GM21576 (cell line): Measurements from ENCODE around the gene HOXD4.

Source experiments
- ATAC-seq: cut with Tn5 transposase; IDR thresholded peaks from one replicate; pipeline ENCODE4 v1.9.1; 2021; ENCODE audit warnings: mild to moderate bottlenecking, moderate library complexity; ENCODE audit not compliant: unreplicated experiment

The HOXD4 gene

GRCh38 chr2:176170602-176171305 is 19.4 kb downstream of the HOXD4 start:
- ATAC-seq, result no peak

- no peak for ATAC-seq
These were observed 20.1 kb downstream of the HOXD4 start for GRCh38 chr2:176171351-176172006.

GRCh38 chr2:176172007-176172894 is 20.9 kb downstream of the HOXD4 start:
- no peak for ATAC-seq

GRCh38 chr2:176172895-176173566 is 21.7 kb downstream of the HOXD4 start:
- ATAC-seq, result no peak

- ATAC-seq, result no peak
These were observed 22.4 kb downstream of the HOXD4 start for GRCh38 chr2:176173567-176174381.

GRCh38 chr2:176174382-176174823 is 23.1 kb downstream of the HOXD4 start:
- ATAC-seq, result no peak

- ATAC-seq, result no peak
These were observed 23.7 kb downstream of the HOXD4 start for GRCh38 chr2:176174824-176175708.

- ATAC-seq, result no peak
These were observed 24.6 kb downstream of the HOXD4 start for GRCh38 chr2:176175709-176176607.

- no peak for ATAC-seq
These were observed 26.3 kb downstream of the HOXD4 start for GRCh38 chr2:176177580-176178037.

GRCh38 chr2:176178038-176178756 is 26.8 kb downstream of the HOXD4 start:
- no peak for ATAC-seq

GRCh38 chr2:176178757-176179295 is 27.5 kb downstream of the HOXD4 start:
- no peak for ATAC-seq

- ATAC-seq, result no peak
These were observed 30.2 kb downstream of the HOXD4 start for GRCh38 chr2:176181551-176181950.

- no peak for ATAC-seq
These were observed 31.3 kb downstream of the HOXD4 start for GRCh38 chr2:176182671-176183070.

- ATAC-seq, result no peak
These were observed 33.4 kb downstream of the HOXD4 start for GRCh38 chr2:176184749-176185148.

- ATAC-seq, result no peak
These were observed 34.7 kb downstream of the HOXD4 start for GRCh38 chr2:176186024-176186423.

- no peak for ATAC-seq
These were observed 36.0 kb downstream of the HOXD4 start for GRCh38 chr2:176187200-176187898.
